GM18870 (cell line): ENCODE data around the gene CCT5.
A peak's percentile ranks its signal among the peaks of the same experiment; 100 is the strongest.

Experiments used
- ATAC-seq: cut with Tn5 transposase; IDR thresholded peaks from one replicate; pipeline ENCODE4 v1.9.1; 2021; ENCODE audit warnings: moderate library complexity; ENCODE audit not compliant: unreplicated experiment

The CCT5 gene

DNA sequence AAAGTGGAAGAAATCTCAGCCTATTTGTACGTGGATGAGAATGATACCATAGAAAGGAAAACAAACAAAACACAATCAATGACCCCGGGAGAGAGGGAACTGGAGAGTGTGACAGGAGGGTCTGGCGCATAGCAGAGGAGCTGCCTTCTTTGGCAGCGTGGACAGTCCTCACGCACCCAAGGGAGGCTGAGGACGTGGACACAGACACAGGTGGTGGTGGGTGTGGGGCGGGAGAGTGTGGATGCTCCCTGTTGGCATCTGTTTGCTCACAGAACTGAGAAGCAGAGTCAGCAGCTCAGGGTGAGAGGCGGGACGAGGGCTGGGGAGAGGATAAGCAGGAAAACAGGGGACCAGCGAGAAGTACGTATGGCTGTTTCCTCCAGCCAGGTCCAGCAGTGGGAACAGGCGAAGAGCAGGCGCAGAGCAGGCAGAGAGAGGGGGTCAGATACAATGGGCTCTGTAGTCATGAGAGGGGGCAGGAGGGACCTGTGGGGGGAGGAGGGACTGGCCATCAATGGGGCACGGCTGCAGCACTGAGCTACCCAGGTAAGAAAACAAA, 47.6 kb downstream of the CCT5 start:
- ATAC-seq: no peak

DNA sequence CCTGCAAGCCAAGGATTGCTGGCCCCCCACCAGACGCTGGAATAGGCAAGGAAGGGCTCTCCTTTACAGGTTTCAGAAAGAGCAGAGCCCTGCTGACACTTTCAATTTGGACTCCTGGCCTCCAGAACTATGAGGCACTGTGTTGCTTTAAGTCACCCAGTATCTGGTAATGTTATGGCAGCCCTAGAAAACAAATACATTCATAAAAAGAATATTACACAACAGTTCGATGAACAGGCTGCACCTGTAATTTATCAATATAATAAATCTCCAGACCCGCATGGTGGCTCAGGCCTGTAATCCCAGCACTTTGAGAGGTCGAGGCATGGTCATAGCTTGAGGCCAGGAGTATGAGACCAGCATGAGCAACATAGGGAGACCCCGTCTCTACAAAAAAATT, 50.2 kb downstream of the CCT5 start:
- no peak for ATAC-seq

DNA sequence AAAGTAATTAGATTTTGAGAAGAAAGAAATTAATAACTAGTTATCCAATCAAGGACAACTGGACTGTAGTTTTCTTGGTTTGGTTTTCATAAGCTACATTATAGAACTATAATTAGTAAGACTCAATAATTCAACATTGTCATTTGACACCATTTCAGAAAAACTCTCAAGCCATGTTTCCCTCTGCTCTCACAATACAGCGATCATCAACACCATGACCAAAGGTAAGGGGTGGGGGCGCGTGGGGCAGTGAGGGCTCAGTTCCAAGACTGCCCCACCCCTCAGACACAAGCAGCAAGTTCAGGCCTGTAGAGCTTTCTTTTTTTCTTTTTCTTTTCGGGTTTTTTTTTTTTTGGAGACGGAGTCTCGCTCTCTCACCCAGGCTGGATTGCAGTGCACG, 51.2 kb downstream of the CCT5 start:
- no peak for ATAC-seq

DNA sequence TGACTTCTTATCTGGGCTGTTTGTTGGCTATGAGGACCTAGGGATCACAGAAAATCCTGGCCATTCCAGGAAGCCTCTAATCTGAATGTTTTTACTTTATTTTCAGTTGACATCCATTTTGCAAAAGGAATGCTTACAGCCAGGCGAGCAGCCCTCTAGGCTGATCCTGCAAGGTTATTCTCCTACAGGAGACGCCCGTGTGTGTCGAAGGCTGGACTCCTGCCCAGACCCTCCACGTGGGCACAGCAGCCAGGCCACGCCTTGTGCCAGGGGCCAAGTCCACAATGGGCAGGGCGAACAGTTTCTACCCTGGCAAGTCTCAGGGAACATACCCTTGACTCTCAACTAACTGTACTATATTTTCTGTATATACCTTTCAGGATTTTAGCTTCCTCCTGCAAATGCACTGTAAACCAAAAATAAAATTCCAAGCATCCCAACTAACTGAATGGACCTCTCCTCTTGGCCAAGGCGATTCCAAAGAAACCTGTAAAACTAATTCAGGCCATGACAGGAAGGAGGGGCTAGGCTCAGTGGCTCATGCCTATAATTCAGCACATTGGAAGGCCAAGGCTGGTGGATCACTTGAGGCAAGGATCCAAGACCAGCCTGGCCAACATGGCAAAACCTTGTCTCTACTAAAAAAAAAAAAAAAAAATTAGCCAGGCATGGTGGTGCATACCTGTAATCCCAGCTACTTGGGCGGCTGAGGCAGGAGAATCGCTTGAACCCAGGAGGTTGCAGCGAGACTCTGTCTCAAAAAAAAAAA, 51.9 kb downstream of the CCT5 start:
- no peak for ATAC-seq

DNA sequence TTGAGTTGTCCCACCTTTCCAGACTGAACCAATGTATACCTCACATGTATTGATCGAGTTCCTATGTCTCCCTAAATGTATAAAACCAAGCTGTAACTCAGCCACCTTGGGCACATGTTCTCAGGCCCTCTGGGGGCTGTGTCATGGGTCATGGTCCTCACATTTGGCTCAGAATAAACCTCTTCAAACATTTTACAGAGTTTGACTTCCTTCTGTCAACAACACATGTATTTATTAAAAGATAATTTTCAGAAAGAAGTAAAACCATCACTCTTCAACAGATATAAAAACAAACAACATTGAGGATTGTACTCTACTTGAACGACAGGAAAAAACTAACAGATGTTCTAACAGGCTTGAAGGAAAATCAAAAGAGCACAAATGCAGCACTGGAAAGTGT, 53.1 kb downstream of the CCT5 start:
- no peak for ATAC-seq

DNA sequence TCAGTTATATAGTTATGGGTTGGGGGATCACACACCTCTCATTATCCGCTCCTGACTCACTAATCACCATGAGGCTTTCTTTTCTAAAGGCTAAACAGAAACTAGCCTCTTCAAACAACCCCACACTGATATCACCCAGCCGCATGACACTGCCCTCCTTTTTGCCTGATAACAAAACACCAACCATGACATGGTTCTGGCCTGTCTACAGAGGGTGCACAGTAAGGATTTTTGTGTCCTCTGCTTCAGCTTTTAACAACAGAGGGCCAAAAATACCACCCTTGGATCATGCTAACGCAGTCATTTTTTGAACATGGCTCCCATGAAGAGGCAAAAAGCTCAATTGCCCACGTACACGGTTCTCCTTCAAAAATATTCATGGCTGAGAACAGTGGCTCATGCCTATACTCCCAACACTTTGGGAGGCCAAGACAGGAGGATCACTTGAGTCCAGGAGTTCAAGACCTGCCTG, 53.7 kb downstream of the CCT5 start:
- ATAC-seq: no peak

DNA sequence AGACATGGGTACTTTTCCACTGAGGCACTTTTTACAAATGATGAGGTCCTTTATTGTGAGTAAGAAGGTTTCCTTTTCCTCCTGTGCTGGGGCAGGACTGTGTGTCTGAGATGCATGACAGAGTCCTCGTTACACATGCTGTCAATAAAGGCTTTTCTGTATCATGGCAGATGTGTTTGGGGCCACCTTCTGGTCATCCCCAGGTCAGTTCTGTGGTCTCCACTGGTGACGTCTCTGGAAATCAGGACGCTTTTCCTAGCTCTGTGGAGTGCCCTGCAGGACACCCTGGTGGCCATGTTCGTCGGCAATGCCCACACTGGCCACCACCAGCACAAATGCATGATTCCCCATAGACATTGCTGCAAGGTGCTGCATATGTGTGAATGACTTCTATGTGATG, 54.9 kb downstream of the CCT5 start:
- no peak for ATAC-seq

DNA sequence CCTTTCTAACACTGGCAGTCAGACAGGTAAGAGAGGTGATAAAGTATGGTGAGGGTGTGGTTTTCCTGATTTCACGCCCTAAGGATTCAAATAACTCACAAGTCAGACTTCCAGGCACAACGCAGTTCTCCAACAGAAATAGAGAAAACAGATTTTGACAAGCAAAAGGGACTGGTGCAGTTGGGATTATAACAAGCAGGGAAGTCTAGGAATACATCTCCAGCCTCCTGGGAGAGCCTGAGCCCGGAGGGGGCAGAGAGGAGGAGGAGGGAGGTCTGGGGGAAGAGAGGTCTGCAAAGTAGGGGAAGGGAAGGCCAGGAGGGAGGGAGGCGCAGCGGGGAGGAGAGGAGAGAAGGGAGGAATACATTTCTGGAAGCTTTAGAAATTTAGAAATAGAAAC, 56.0 kb downstream of the CCT5 start:
- no peak for ATAC-seq

DNA sequence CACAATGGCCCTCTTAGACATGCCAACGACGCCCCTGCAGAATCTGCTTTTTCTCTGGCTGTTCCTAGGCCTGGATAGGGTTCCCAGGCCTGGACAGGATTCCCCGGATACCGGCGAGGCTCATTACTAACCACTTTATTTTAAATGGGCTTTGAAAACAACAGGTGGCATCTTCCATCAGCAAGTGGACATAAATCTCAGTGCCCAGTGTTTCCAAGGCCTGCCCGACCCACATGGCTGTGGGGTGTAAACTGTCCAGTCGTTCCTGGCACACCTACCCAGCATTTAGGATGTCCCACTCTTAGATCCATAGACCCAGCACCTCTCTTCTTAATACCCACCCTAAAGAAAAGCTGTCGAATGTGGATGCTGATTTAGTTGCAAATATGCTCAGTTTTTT, 56.7 kb downstream of the CCT5 start:
- no peak for ATAC-seq

DNA sequence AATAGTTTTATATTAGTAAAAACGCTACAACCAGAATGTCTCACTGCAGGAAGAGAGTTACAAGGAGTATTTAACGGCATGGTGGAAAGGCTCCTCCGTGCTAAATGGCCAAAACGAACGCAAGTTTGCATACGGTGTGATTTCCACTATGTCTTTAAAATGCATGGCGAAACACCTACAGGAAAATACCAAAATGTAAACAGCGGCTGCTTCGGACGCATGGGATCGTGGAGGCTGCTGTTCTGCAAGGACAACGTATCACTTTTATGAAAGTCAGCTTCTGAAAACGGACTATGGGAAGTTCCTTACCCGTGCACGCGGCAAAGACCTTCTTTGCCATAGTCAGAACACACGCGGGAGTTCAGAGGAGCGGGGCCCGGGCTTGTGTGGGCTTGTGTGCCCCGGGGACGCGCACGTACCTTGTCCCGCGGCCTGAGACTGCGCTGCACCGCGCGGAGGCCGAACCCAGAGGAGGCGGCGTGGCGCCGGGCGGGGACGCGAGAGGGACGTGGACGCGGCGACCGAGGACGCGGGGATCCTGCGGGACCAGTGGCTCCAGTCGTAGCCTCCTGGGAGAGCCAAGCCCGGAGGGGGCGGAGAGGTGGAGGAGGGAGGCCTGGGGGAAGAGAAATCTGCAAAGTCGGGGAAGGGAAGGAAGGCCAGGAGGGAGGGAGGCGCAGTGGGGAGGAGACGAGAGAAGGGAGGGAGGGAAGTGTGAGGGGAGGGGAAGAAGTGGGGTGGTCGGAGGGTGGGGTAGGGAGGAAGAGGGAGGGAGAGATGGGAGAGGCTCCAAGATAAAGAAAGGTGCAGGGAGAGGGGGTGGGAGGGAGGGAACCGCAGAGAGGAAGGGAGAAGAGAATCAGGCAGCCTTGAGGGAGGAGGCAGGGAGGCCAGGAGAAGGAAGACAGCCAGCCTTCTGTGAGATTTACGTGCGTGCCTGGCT, 57.4 kb downstream of the CCT5 start, which contains the start of gene CMBL:
TSS of gene CMBL (minus strand) at position 697 of the 943 bp plus-strand sequence. CDS start 17,140 bp downstream, outside the sequence.
- peak; percentile 47 for ATAC-seq

DNA sequence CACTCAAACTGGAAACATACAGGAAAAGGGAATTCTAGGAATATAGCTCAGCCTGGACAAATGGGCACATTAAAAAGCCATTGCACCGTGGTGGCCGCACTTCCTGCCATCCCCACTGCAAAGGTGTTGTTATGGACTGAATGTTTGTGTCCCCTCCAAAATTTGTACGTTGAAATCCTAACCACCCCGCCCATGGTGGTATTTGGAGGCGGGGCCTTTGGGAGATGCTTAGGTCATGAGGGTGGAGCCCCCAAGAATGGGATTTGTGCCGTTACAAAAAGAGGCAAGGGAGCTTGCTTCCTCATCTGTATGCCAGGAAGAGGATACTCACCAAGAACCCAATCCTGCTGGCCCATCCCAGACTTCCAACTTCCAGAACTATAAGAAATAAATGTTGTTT, 58.8 kb downstream of the CCT5 start:
- ATAC-seq: no peak

DNA sequence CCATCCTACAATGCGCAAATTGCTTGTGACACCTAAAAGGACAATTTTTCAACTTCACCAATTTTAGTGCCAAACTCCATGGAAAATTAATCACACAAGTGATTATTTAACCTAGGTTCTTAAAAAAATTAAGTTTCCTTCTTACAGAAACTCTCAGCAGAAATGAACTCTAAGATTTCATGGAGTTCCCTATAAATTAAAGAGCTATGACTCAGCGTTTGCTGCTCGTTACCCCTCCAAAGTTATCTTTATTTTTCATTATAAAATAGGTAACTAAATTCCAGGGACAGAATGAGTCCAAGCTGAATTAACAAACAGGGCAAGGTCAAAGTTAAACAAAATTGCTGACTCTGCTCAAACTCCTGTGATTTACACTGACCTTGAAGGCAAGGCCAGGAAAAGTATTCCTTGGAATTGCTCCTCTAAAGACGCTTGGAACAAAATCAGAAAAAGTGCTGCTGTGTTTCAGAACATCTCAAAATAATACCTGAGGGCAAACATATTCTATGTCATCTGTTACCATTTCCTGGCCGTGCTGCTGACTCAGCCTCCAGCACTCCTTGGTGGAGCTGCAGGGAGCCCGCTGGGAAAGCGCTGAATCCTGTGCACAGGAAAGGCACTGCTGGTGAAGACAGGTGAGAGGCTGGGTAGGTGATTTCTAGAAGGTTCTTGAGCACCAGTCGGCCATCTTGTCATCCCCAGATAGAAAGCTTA, 60.1 kb downstream of the CCT5 start:
- ATAC-seq: no peak

DNA sequence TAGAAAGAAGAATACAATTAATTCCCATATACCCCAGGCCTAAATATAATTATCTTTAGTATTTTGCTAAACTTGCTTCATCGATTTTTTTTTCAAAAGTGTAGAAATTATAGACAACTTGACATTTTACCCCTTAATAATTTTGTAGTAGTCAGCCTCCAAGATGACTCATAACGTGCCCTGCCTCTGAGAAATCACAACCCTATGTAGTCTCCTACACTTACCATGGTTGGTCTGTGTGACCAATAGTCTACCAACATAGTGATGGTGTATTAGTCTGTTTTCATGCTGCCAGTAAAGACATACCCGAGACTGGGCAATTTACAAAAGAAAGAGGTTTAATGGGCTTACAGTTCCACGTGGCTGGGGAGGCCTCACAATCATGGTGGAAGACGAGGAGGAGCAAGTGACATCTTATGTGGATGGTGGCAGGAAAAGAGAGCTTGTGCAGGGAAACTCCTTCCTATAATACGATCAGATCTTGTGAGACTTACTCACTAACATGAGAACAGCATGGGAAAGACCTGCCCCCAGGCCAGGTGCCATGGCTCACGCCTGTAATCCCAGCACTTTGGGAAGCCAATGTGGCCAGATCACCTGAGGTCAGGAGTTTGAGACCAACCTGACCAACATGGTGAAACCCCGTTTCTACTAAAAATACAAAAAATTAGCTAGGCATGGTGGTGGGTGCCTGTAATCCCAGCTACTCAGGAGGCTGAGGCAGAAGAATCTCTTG, 60.9 kb downstream of the CCT5 start:
- ATAC-seq: peak; percentile 75

DNA sequence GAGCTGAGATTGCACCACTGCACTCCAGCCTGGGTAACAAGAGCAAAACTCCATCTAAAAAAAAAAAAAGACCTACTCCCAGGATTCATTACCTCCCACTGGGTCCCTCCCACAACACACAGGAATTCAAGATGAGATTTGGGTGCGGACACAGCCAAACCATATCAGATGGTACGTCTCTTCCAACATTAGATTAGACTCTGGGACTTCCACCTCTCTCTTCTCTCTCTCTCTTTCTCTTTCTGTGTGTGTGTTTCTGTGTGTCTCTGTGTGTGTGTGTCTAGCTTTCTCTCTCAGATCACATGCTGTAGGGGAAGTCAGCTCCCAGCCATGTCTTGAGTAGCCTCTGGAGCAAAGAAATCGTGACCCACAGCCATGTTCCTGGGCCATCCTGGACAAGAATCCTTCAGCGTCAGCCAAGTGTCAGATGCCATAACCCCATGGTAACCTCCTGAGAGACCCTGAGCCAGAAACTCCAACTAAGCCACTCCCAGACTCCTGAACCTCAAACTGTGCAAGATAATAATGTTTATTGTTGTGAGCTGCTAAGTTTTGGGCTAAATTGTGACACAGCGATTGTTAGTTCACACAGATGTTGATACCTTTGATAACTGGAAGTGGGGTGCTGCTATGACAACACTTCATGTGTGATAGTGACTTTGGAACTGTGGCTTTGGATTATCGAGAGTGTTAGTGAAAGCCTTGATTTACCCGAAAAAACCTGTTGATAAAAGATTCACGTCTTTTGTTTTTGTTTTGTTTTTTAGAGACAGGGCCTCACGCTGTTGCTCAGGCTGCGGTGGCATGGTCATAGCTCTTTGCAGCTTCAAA, 61.7 kb downstream of the CCT5 start:
- ATAC-seq: no peak

DNA sequence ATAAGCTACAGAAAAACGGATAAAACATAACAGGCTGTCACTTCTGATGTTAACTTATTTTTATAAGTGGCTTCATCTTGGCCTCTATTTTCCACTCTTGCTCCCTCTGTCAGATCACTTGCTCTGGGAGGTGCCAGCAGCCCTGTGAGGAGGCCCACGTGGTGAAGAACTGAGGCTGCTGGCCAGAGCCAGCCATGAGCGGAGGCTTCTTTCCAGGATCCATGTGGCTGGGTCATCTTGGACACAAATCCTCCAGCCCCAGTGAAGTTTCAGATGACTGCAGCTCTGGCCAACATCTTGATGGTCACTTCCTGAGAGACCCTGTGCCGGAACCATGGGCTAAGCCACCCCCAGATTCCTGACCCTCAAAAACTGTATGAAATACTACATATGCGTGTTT, 65.1 kb downstream of the CCT5 start:
- ATAC-seq: no peak
